Breast epithelium (tissue), 4 donors: ENCODE measurements around the gene BTBD10. TPM values are rescaled to one million over a fixed set of nuclear protein-coding genes. Genes with fewer than 3 reads are reported as not detected.

Source experiments
- DNase-seq, 2 donors: peaks; one replicate each; pipeline ENCODE4 v3.0.0-alpha.2; 2019; ENCODE audit warnings: low spot score in 2 of 2
- H3K27ac ChIP-seq, 2 donors: fragments of 200-600 bp; sonication (generic) in 1 of 2; one replicate each; pipeline ENCODE4 v1.5.1; 2016 to 2019; ENCODE audit warnings: mild to moderate bottlenecking in 1 of 2
- H3K27me3 ChIP-seq, 2 donors: fragments of 200-600 bp; sonication (generic) in 1 of 2; one replicate each; pipeline versions ENCODE4 v1.5.1 to v1.6.0; 2017 to 2019; ENCODE audit warnings: control low read depth in 1 of 2, mild to moderate bottlenecking in 1 of 2
- H3K36me3 ChIP-seq: fragments of 200-600 bp; one replicate; pipeline ENCODE4 v1.5.1; 2019
- H3K4me1 ChIP-seq, 2 donors: fragments of 200-600 bp; sonication (generic); one replicate each; pipeline ENCODE4 v1.5.1; 2016 to 2019; ENCODE audit warnings: control low read depth in 1 of 2
- H3K4me3 ChIP-seq, 3 donors: fragments of 200-600 bp; sonication (generic); 1 replicate in 2 of 3; 2 replicates in 1 of 3; pipeline ENCODE4 v1.5.1; 2016 to 2019; ENCODE audit warnings: mild to moderate bottlenecking in 3 of 3, moderate library complexity in 2 of 3
- H3K9me3 ChIP-seq, 2 donors: fragments of 200-600 bp; sonication (generic) in 1 of 2; one replicate each; pipeline ENCODE4 v1.5.1; 2016 to 2019; ENCODE audit warnings: control low read depth in 1 of 2
- CTCF ChIP-seq, 3 donors: fragments of 450-650 bp; IDR thresholded peaks; one replicate each; pipeline ENCODE4 v1.5.1; 2016 to 2017; ENCODE audit warnings: antibody characterized with exemption in 3 of 3, mild to moderate bottlenecking in 3 of 3, moderate library complexity in 3 of 3
- POLR2A ChIP-seq: fragments of 450-650 bp; IDR thresholded peaks from one replicate; pipeline ENCODE4 v1.6.1; 2016; ENCODE audit warnings: antibody characterized with exemption, mild to moderate bottlenecking, moderate library complexity
- POLR2AphosphoS5 ChIP-seq, 3 donors: sonication (generic); formaldehyde crosslinking; IDR thresholded peaks; one replicate each; pipeline ENCODE4 v1.6.1; 2017; ENCODE audit warnings: antibody characterized with exemption in 3 of 3
- intact Hi-C: fragments of 100-400 bp; cut with DNase I; formaldehyde crosslinking; loops from one replicate; pipeline ENCODE4 v1.15.1; 2023; ENCODE audit warnings: low total_unique reads
- total RNA-seq, 3 donors: library from RNA; depleted of rRNA; stranded (reverse); fragments of >200 nt; gene quantifications; one replicate each; pipeline ENCODE4 v1.1.0, GENCODE V29; 2016

BTBD10 gene
- total RNA-seq, 3 donors from 2014 or later = 29.3 to 40.4 (median 32.1) TPM

DNA sequence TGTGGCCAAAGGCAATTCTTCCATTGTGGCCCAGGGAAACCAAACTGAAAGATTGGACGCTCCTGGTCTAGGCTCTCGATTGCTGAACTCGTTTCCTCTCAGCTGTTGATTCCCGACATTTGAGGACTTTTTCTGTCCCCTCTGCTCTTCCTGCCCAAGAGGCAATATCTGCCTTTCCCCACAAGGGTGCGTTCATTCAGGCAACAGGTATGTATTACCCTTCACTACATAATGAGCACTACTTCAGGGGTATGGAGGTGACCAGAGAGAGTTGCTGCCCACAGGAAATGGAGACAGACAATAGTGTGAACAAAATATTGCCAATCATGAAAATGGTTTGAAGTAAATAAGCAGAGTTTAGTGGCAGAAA is 24.6 kb upstream of the BTBD10 start:
- Histone ChIP-seq H3K4me3 (no peak overlapping the region), H3K27me3 (no peaks in the 10 kb centered on the region), H3K9me3 (no peaks in the 10 kb centered on the region), H3K36me3 (no peaks in the 10 kb centered on the region), H3K27ac (no peak overlapping the region), H3K4me1 (no peaks in the 10 kb centered on the region)
- no peak for TF ChIP-seq CTCF (IDR thresholded peaks at IDR 0.05)
- no peak for TF ChIP-seq POLR2A
- no peak for TF ChIP-seq POLR2AphosphoS5 (IDR thresholded peaks at IDR 0.05)
- intact Hi-C loops = no loop called here
- no peak for DNase-seq

DNA sequence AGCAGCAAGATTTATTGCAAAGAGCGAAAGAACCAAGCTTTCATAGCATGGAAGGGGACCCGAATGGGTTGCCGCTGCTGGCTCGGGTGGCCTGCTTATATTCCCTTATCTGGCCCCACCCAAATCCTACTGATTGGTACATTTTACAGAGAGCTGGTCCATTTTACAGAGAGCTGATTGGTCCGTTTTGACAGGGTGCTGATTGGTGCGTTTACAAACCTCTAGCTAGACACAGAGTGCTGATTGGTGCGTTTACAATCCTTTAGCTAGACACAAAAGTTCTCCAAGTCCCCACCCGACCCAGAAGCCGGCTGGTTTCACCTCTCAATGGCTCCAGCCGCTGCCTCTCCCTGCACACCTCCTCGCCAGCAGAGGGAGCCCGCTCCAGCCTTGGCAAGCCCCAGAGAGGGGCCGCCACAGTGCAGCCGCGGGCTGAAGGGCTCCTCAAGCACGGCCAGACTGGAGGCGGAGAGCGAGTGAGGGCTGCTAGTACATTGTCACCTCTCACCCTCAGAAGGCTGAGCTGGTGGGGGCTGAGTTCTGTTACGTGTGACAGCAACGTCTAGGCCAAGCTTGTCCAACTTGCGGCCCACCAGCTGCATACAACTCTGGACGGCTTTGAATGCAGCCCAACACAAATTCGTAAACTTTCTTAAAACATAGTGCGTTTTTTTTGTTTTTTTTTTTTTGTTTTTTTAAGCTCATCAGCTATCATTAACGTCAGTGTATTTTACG is 24.1 kb upstream of the BTBD10 start:
- no peaks in the 10 kb centered on the region for H3K9me3 ChIP-seq
- intact Hi-C loops = no loop called here
- no peak overlapping the region for H3K27ac ChIP-seq
- no peaks in the 10 kb centered on the region for H3K36me3 ChIP-seq
- DNase-seq = no peak
- H3K4me3 ChIP-seq = no peak overlapping the region
- no peak for TF ChIP-seq POLR2A
- TF ChIP-seq CTCF (IDR thresholded peaks at IDR 0.05) = no peak
- no peak for TF ChIP-seq POLR2AphosphoS5 (IDR thresholded peaks at IDR 0.05)
- no peaks in the 10 kb centered on the region for H3K4me1 ChIP-seq
- no peaks in the 10 kb centered on the region for H3K27me3 ChIP-seq

GRCh38 chr11:13480198-13480597 is 17.2 kb upstream of the BTBD10 start:
- Histone ChIP-seq H3K27me3 (no peaks in the 10 kb centered on the region), H3K27ac (no peak overlapping the region), H3K4me3 (no peak overlapping the region), H3K4me1 (no peaks in the 10 kb centered on the region), H3K9me3 (no peaks in the 10 kb centered on the region), H3K36me3 (no peaks in the 10 kb centered on the region)
- intact Hi-C loops = no loop called here
- no peak for TF ChIP-seq POLR2AphosphoS5 (IDR thresholded peaks at IDR 0.05)
- no peak for DNase-seq

DNA sequence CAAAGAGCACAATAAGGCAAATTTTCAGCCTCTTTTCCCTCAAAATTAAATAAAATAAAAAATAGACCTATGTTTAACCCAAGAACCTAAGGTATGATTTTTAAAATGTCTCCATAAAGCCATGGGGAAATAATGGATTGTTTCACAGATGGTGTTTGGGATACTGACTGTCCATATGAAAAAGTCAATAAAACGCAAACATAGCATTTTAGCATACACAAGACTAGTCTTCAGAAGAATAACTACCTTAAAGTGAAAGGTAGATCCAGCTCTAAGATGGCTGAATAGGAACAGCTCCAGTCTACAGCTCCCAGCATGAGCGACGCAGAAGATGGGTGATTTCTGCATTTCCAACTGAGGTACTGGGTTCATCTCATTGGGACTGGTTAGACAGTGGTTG is 16.7 kb upstream of the BTBD10 start:
- intact Hi-C loops = loop anchor here (5.0 kb wide), 1 partner anchor 393 kb away; no protein-coding TSS in a partner anchor
- TF ChIP-seq POLR2A (no peak), CTCF (IDR thresholded peaks at IDR 0.05) (no peak), POLR2AphosphoS5 (IDR thresholded peaks at IDR 0.05) (no peak)
- DNase-seq = no peak
- Histone ChIP-seq H3K9me3 (no peaks in the 10 kb centered on the region), H3K4me1 (no peaks in the 10 kb centered on the region), H3K36me3 (no peaks in the 10 kb centered on the region), H3K4me3 (no peak overlapping the region), H3K27me3 (no peaks in the 10 kb centered on the region), H3K27ac (no peak overlapping the region)

- H3K27ac ChIP-seq = no peak overlapping the region
- H3K9me3 ChIP-seq = no peaks in the 10 kb centered on the region
- no peak overlapping the region for H3K4me3 ChIP-seq
- no peak for DNase-seq
- H3K36me3 ChIP-seq = no peaks in the 10 kb centered on the region
- intact Hi-C loops = loop anchor here (5.0 kb wide), 1 partner anchor 397 kb away; no protein-coding TSS in a partner anchor
- TF ChIP-seq POLR2AphosphoS5 (IDR thresholded peaks at IDR 0.05) = no peak
- TF ChIP-seq CTCF (IDR thresholded peaks at IDR 0.05) = no peak
- no peak for TF ChIP-seq POLR2A
- no peaks in the 10 kb centered on the region for H3K4me1 ChIP-seq
- H3K27me3 ChIP-seq = no peaks in the 10 kb centered on the region
These were observed 12.1 kb upstream of the BTBD10 start for GRCh38 chr11:13475091-13475490.
